Activated CD8-positive, alpha-beta T cell treated with anti-CD3 and anti-CD28 coated beads for 36 hours (primary cell): ENCODE data around the gene TBC1D19. TPM values are rescaled to one million over a fixed set of nuclear protein-coding genes. Genes with fewer than 3 reads are reported as not detected.
A peak's percentile ranks its signal among the peaks of the same experiment; 100 is the strongest.

Source experiments
- ATAC-seq: fragments of 200-7000 bp; cut with Tn5 transposase; one replicate; pipeline ENCODE4 v1.10.0; 2021; ENCODE audit warnings: mild to moderate bottlenecking, moderate library complexity
- CTCF ChIA-PET: fragments of 350-600 bp; sonication (Branson Sonifier 250); formaldehyde crosslinking; loops from one replicate; lab custom pipeline; 2021; ENCODE audit warnings: antibody characterized with exemption; lab: Charles Lee
- POLR2A ChIA-PET: fragments of 350-600 bp; sonication (Branson Sonifier 250); formaldehyde crosslinking; loops from one replicate; lab custom pipeline; 2021; ENCODE audit warnings: antibody characterized with exemption; lab: Charles Lee
- DNase-seq: peaks from one replicate; pipeline ENCODE4 v3.0.0-alpha.2; 2020
- H3K27ac Mint-ChIP-seq: one replicate; pipeline ENCODE4 v1.8.0; 2021; ENCODE audit warnings: mild to moderate bottlenecking, mixed read lengths
- H3K27me3 Mint-ChIP-seq: one replicate; pipeline ENCODE4 v1.8.0; 2021; ENCODE audit warnings: mixed read lengths
- H3K36me3 Mint-ChIP-seq: one replicate; pipeline ENCODE4 v1.8.0; 2021; ENCODE audit warnings: low read depth, mixed read lengths
- H3K4me1 Mint-ChIP-seq: one replicate; pipeline ENCODE4 v1.8.0; 2021; ENCODE audit warnings: low read depth, mixed read lengths
- H3K4me3 Mint-ChIP-seq: one replicate; pipeline ENCODE4 v1.8.0; 2021; ENCODE audit warnings: mild to moderate bottlenecking, moderate library complexity, mixed read lengths
- H3K9me3 Mint-ChIP-seq: one replicate; pipeline ENCODE4 v1.8.0; 2021; ENCODE audit warnings: mixed read lengths
- CTCF ChIP-seq: fragments of 200-600 bp; IDR thresholded peaks from one replicate; pipeline ENCODE4 v1.8.0; 2022; ENCODE audit warnings: antibody characterized with exemption, mild to moderate bottlenecking
- intact Hi-C: fragments of 100-400 bp; cut with micrococcal nuclease; formaldehyde crosslinking; loops from one replicate; pipeline ENCODE4 v1.10.0; 2022
- total RNA-seq, 2 experiments: library from RNA; stranded (reverse); gene quantifications; one replicate each; pipeline ENCODE4 v1.2.3, GENCODE V29; 2021

TBC1D19 gene
- total RNA-seq, 2 experiments from 2014 or later: 4.0 to 4.5 TPM

GRCh38 chr4:26713563-26714151, 129.8 kb downstream of the TBC1D19 start:
- no peak for TF ChIP-seq CTCF
- intact Hi-C loops: no loop called here
- ATAC-seq: no peak
- no peak overlapping the region for H3K27ac Mint-ChIP-seq
- peaks cover 3% of the 10 kb centered on the region for H3K9me3 Mint-ChIP-seq
- H3K27me3 Mint-ChIP-seq: no peaks in the 10 kb centered on the region
- peaks cover 2% of the 10 kb centered on the region for H3K36me3 Mint-ChIP-seq
- H3K4me3 Mint-ChIP-seq: no peak overlapping the region
- ChIA-PET POLR2A (no interaction called here), CTCF (interaction anchor here (1.0 kb wide), 1 partner anchor 50 kb away, joined by 3 read pairs; no protein-coding TSS in a partner anchor)
- no peaks in the 10 kb centered on the region for H3K4me1 Mint-ChIP-seq
- no peak for DNase-seq

- no peaks in the 10 kb centered on the region for H3K4me1 Mint-ChIP-seq
- no peaks in the 10 kb centered on the region for H3K27me3 Mint-ChIP-seq
- CTCF ChIA-PET: interaction anchor here (1.3 kb wide), 1 partner anchor 294 kb away, joined by 3 read pairs; no protein-coding TSS in a partner anchor
- H3K4me3 Mint-ChIP-seq: no peak overlapping the region
- no peak for DNase-seq
- no peaks in the 10 kb centered on the region for H3K9me3 Mint-ChIP-seq
- POLR2A ChIA-PET: no interaction called here
- no peak overlapping the region for H3K27ac Mint-ChIP-seq
- H3K36me3 Mint-ChIP-seq: no peaks in the 10 kb centered on the region
- intact Hi-C loops: no loop called here
- no peak for TF ChIP-seq CTCF
- no peak for ATAC-seq
These were observed 131.9 kb downstream of the TBC1D19 start for GRCh38 chr4:26715636-26716242.

- TF ChIP-seq CTCF: no peak
- Mint-ChIP-seq H3K27ac (no peak overlapping the region), H3K4me3 (no peak overlapping the region), H3K4me1 (no peaks in the 10 kb centered on the region), H3K36me3 (no peaks in the 10 kb centered on the region), H3K9me3 (no peaks in the 10 kb centered on the region), H3K27me3 (no peaks in the 10 kb centered on the region)
- DNase-seq: no peak
- ChIA-PET POLR2A (no interaction called here), CTCF (no interaction called here)
- intact Hi-C loops: no loop called here
- no peak for ATAC-seq
These were observed 133.4 kb downstream of the TBC1D19 start for GRCh38 chr4:26717332-26717731.

GRCh38 chr4:26719954-26720552, 136.2 kb downstream of the TBC1D19 start:
- H3K36me3 Mint-ChIP-seq: no peaks in the 10 kb centered on the region
- peaks cover 18% of the 10 kb centered on the region for H3K4me1 Mint-ChIP-seq
- CTCF ChIA-PET: interaction anchor here (0.6 to 1.4 kb wide), 3 partner anchors 9 to 209 kb away, joined by 4 to 5 read pairs (median 4); no protein-coding TSS in a partner anchor
- no peak overlapping the region for H3K4me3 Mint-ChIP-seq
- no peak overlapping the region for H3K27ac Mint-ChIP-seq
- peak; percentile 58 for TF ChIP-seq CTCF
- no peak for DNase-seq
- no peaks in the 10 kb centered on the region for H3K9me3 Mint-ChIP-seq
- H3K27me3 Mint-ChIP-seq: no peaks in the 10 kb centered on the region
- POLR2A ChIA-PET: no interaction called here
- ATAC-seq: no peak
- intact Hi-C loops: loop anchor here (10.0 kb wide), 1 partner anchor 265 kb away; no protein-coding TSS in a partner anchor

GRCh38 chr4:26721685-26722084, 137.8 kb downstream of the TBC1D19 start:
- Mint-ChIP-seq H3K27me3 (no peaks in the 10 kb centered on the region), H3K36me3 (peaks cover 5% of the 10 kb centered on the region), H3K4me3 (no peak overlapping the region), H3K4me1 (peaks cover 18% of the 10 kb centered on the region), H3K9me3 (no peaks in the 10 kb centered on the region), H3K27ac (no peak overlapping the region)
- TF ChIP-seq CTCF: no peak
- ATAC-seq (no peak), DNase-seq (no peak)
- ChIA-PET POLR2A (no interaction called here), CTCF (interaction anchor here (0.7 to 2.4 kb wide), 4 partner anchors 10 to 692 kb away, joined by 3 to 12 read pairs (median 4); no protein-coding TSS in a partner anchor)
- intact Hi-C loops: loop anchor here (10.0 kb wide), 1 partner anchor 267 kb away; no protein-coding TSS in a partner anchor
